HS-27A (cell line): ENCODE data around the gene WAS.
"Not testable (repeated sequence)": the region's sequence is repeated elsewhere in the genome, so short reads cannot be mapped to it uniquely, and the experiment has no call there.

ENCODE experiments used
- DNase-seq: peaks from one replicate; pipeline ENCODE4 v3.0.0-alpha.2; 2012; ENCODE audit warnings: low read depth, missing footprints

WAS gene

GRCh38 chrX:48685416-48685815 lies 1.8 kb downstream of the WAS start:
- DNase-seq = no peak

DNA sequence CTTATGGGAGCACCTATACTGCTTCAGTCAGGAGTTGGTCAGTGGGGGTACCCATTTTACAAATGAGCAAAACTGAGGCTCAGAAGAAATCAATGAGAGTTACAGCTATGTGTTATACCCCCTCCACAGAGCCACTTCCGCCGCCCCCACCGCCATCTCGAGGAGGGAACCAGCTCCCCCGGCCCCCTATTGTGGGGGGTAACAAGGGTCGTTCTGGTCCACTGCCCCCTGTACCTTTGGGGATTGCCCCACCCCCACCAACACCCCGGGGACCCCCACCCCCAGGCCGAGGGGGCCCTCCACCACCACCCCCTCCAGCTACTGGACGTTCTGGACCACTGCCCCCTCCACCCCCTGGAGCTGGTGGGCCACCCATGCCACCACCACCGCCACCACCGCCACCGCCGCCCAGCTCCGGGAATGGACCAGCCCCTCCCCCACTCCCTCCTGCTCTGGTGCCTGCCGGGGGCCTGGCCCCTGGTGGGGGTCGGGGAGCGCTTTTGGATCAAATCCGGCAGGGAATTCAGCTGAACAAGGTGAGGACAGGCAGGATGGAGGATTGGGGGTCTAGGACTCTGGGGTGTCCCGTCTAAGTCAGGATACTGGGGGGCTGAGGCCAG lies 5.0 kb downstream of the WAS start:
- no peak for DNase-seq

- DNase-seq = no peak
These were observed 5.8 kb downstream of the WAS start for GRCh38 chrX:48689208-48689920.

DNA sequence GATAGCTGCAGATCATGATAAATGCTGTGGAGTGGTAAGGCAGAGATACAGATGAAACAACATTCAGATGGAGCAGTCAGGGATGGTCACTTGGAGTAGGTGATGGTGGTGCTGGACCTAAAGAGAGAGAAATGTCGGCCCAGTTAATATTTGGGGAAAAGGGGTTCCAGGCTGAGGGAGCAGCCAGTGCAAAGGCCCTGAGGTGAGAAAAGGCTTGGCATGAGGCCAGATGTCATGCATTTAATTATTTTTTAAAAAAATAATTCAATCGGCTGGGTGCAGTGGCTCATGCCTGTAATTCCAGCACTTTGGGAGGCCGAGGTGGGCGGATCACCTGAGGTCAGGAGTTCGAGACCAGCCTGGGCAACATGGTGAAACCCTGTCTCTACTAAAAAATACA lies 8.1 kb downstream of the WAS start:
- DNase-seq = not testable (repeated sequence)

GRCh38 chrX:48694776-48695533 lies 11.4 kb downstream of the WAS start:
- no peak for DNase-seq

GRCh38 chrX:48695534-48695896 lies 11.9 kb downstream of the WAS start:
- no peak for DNase-seq

GRCh38 chrX:48695925-48696300 lies 12.3 kb downstream of the WAS start:
- DNase-seq = no peak

DNA sequence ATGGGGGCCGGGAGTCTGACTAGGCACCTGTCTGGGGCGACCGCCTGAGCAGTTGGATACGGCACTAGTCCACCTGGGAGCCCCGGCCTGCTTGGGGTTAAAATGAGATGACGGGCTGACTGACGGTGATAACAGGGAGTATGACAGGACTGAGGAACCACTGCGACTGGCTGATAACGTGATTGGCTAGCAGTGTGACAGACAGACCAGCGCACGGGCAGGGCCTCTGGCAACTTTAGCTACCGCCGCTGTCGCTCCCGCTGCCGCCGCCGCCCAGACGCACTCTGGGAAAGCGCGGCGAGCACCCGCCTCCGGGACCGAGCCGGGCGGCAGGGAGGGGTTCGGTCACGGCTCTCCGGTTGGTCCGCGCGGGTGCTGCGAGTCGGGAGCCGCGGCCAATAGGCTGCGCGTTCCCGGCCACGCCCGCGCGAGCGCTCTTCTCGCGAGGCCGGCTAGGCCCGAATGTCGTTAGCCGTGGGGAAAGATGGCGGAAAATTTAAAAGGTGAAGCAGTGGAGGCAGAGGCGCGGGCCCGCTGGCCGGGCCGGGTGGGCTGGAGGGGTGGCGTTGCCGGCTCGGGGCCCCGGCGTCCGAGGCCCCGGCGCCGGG lies 12.8 kb downstream of the WAS start, which contains the start of gene SUV39H1:
SUV39H1 (plus strand) TSS at position 434 of the 608 bp plus-strand sequence; CDS start at position 485, 51 bp downstream.
- peak; percentile 22 for DNase-seq

DNA sequence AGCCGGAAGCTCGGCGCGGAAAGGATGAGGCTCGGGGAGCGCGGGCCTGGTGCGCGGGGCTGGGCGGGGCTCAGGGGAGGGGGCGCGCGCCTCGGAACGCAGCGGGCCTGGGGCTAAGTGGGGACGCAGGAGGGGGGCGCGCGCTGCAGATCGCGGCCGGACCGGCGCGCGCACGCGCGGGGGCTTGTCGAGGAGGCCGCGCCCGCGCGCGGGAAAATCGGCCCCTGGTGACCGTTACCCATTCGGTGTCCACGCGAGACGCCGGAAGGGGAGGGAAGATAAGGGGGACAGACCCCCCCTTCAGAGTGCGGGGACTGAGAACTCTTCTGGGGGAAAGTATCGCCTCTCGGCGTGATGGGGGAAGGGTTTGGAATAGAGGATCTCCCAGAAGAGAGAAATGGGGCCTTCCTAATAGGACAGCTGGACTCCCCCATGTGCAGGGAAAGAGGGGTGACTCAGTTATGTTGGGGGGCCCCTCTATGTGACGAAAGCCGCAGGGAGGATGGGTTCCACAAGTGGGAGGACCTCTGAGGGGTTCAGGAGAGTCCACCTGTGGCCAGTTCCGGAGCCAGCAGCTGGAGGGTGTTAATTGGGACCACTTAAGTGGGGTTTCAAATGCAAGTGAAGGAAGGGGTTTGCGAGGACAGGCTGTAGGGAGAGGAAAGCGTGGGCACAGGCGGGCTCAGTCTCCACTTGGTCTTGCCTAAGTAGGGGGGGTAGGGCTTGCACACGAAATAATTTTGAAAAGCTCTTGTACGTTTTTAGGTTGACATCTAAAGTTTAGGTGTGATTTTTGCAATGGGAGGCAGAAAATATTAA lies 13.5 kb downstream of the WAS start:
- peak; percentile 17 for DNase-seq

DNA sequence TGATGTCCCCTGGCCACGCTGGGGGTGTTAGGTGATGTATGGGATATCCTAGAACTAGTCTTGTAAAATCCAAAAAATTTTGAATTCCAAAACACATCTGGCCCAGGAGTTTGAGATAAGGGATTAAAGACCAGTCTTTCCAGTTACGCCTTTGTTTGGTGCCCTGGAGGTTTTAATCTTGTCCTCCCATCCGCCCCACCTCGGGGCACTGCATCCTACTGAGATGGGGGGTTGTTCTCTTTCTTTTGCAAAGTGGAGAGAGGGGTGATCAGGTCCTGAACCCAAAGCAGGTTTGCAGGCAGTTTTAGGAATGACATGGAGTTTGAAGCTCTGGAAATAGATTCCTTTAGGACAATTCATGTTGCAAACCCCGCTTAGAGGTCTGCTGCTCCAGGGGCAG lies 14.7 kb downstream of the WAS start:
- DNase-seq = no peak

GRCh38 chrX:48700246-48700645 lies 16.6 kb downstream of the WAS start:
- DNase-seq = no peak

- no peak for DNase-seq
These were observed 17.5 kb downstream of the WAS start for GRCh38 chrX:48700951-48701653.

GRCh38 chrX:48702032-48702431 lies 18.4 kb downstream of the WAS start:
- DNase-seq = no peak

DNA sequence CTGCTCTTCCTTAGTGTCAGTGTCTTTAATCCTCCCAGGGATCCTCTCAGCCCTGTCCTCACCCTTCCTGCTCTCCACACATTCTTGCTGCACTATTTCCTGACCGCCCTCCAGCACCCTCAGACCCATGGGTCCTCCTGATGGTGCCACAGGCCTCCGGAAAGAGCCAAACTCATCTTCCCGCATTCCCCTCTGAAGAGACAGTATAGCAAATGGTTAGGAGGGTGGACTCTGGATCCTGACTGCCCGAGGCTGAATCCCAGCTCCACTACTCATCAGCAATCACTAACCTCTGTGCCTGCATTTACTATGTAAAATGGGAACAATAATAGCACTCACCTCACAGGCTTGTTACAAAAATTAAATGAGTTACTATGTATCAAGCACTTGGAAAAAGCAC lies 19.1 kb downstream of the WAS start:
- no peak for DNase-seq

DNA sequence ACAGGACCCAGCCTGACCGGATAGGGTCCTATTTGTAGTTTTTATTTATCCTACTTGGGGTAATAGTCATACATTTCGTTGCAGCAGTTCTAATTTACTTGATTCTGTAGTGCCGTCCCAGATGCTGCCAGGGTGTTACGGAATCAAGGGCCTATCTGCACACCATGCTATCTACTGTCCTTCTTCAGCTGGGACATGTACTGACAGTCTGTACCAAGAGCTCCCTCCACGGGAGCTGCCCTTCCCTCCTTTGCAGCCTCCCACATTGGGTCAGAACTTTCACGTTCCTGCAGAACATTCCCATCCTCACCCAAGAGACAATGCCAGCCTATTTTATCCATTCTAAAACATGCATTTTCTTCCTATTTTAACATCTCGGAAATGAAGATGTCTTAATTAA lies 19.6 kb downstream of the WAS start:
- no peak for DNase-seq

DNA sequence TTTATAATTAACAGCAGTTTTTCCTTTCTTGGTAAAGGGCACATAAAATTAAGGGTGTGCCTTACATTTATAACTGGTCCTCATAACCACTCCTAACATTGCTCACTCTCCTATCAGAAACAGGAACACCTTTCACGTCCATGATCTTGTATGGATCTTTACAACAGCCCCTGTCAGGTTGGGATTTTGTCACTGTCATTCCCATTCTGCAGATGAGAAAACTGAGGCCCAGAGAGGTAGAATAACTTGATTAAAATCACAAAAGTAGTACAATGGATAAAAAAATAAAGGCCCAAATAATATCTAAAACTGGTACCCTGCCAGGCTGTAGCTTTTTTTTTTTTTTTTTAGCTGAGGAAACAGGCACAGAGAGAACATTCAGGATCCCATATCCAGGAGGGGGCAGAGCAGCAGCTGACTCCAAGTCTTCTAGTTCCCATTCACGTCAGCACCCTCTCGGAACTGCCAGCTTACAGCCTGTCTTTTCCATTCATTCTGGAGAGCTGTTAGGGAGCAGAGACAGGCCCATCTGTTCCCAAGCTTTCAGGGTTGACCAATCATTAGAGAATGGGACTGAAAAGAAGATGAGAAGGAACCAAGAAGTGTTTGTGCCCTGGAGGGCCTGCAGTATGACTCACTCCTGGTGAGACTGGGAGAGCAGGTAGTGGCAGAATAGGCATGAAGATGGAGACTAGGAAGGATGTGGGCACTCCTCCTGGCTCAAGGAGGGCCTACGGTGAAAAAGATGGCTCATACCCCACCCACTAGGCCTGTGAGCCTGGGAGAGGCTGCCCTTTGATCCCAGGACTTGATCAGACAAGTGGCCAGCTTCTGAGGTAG lies 20.3 kb downstream of the WAS start:
- no peak for DNase-seq

GRCh38 chrX:48705871-48706270 lies 22.3 kb downstream of the WAS start:
- no peak for DNase-seq

GRCh38 chrX:48709522-48710112 lies 26.0 kb downstream of the WAS start:
- DNase-seq = no peak

DNA sequence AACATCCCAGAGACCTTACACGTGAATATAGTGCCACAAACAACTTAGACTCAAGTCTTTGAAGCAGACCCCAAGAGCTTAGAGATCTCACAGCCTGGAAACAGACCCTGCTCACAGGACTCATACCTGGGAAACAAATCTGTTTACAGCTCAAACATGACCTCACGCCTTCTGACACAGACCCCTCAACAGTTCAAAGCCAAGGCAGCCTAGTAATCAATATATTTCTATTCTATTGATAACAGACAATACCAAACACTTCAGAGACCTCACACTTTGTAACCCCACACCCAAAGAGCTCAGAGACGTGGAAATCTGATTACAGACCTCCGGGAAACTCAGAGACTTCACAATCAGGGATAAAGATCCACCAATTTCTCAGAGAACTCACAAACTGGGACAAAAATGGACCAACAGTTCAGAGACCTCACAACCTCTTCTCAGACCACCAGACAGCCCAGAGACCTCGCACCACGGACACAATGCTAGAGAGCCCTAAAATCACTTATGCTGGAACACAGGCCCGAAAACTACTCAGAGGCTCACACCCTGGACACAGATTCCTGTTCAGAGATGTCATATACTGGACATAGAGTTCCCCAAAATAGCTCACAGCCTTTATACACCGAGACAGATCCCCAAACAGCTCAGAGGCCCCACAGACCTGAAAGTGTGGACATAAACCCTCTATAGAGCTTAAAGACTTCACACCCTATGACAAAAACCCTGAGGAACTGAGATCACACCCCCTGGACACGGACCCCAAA lies 27.7 kb downstream of the WAS start:
- no peak for DNase-seq
